B cell (primary cell): ENCODE data around the gene ETS1.

Experiments
- EZH2 ChIP-seq: IDR thresholded peaks from 2 replicates; pipeline ENCODE4 v1.6.1; 2012; ENCODE audit warnings: borderline replicate concordance, low read depth, mild to moderate bottlenecking, moderate library complexity, low read length; ENCODE audit not compliant: insufficient read depth, poor library complexity, severe bottlenecking
- TF ChIP-seq, protein P1 (sequence below): fragments of 200-600 bp; IDR thresholded peaks from one replicate; pipeline ENCODE4 v1.8.0; 2022; ENCODE audit warnings: antibody characterized with exemption, mild to moderate bottlenecking

GRCh38 chr11:128421577-128422330 lies 165.6 kb downstream of the ETS1 start:
- TF ChIP-seq, protein P1, sequence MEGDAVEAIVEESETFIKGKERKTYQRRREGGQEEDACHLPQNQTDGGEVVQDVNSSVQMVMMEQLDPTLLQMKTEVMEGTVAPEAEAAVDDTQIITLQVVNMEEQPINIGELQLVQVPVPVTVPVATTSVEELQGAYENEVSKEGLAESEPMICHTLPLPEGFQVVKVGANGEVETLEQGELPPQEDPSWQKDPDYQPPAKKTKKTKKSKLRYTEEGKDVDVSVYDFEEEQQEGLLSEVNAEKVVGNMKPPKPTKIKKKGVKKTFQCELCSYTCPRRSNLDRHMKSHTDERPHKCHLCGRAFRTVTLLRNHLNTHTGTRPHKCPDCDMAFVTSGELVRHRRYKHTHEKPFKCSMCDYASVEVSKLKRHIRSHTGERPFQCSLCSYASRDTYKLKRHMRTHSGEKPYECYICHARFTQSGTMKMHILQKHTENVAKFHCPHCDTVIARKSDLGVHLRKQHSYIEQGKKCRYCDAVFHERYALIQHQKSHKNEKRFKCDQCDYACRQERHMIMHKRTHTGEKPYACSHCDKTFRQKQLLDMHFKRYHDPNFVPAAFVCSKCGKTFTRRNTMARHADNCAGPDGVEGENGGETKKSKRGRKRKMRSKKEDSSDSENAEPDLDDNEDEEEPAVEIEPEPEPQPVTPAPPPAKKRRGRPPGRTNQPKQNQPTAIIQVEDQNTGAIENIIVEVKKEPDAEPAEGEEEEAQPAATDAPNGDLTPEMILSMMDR = no peak
- no peak for TF ChIP-seq EZH2
